ENCODE measurements around the gene GIT2. TPM values are rescaled to one million over a fixed set of nuclear protein-coding genes. Genes with fewer than 3 reads are reported as not detected.

GIT2 gene
- total and polyA plus RNA-seq, 2 of the 13 experiments (the other 11 are each of a cell fraction or from before 2014, with no cell fraction given), result 18.4 to 19.8 TPM

- peak; percentile 86 for TF ChIP-seq ZNF646 (CRISPR knock-in tag; IDR thresholded peaks at IDR 0.05)
- TF ChIP-seq MBNL3 (CRISPR knock-in tag; conservative IDR thresholded peaks at IDR 0.05), result no peak
- no peak for TF ChIP-seq ZNF564 (CRISPR knock-in tag; IDR thresholded peaks at IDR 0.05)
- TF ChIP-seq CENPX (CRISPR knock-in tag; IDR thresholded peaks at IDR 0.05), result no peak
- TF ChIP-seq, protein P1, sequence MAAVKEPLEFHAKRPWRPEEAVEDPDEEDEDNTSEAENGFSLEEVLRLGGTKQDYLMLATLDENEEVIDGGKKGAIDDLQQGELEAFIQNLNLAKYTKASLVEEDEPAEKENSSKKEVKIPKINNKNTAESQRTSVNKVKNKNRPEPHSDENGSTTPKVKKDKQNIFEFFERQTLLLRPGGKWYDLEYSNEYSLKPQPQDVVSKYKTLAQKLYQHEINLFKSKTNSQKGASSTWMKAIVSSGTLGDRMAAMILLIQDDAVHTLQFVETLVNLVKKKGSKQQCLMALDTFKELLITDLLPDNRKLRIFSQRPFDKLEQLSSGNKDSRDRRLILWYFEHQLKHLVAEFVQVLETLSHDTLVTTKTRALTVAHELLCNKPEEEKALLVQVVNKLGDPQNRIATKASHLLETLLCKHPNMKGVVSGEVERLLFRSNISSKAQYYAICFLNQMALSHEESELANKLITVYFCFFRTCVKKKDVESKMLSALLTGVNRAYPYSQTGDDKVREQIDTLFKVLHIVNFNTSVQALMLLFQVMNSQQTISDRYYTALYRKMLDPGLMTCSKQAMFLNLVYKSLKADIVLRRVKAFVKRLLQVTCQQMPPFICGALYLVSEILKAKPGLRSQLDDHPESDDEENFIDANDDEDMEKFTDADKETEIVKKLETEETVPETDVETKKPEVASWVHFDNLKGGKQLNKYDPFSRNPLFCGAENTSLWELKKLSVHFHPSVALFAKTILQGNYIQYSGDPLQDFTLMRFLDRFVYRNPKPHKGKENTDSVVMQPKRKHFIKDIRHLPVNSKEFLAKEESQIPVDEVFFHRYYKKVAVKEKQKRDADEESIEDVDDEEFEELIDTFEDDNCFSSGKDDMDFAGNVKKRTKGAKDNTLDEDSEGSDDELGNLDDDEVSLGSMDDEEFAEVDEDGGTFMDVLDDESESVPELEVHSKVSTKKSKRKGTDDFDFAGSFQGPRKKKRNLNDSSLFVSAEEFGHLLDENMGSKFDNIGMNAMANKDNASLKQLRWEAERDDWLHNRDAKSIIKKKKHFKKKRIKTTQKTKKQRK (IDR thresholded peaks at IDR 0.05; ENCODE audit: low read length), result no peak
- no peak for TF ChIP-seq ZBED4 (CRISPR knock-in tag; IDR thresholded peaks at IDR 0.05; ENCODE audit: borderline replicate concordance)
Observed at GRCh38 chr12:110035534-110036104, 39.5 kb upstream of the GIT2 start (continued).

All from HepG2 (cell line).